ENCODE results near the gene FRZB.
"Not testable (repeated sequence)": the region's sequence is repeated elsewhere in the genome, so short reads cannot be mapped to it uniquely, and the experiment has no call there.

The FRZB gene

DNA sequence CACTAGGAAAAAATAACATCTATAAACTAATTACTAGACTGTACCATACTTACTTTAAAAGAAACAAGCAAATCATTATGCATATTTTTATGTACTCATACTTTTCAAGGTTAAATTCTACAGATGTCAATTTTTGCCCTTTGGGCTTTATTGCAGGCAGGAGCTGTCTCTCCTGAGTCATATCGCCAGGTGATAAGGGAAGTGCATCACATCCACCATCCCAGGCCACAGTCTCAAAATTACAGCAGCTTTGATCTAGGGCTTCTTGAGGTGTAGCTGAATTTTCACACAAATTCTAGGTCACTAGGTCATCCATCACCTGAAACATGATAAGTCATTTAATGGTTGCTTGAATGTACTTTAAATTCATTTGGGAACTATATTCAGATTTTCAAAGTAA is 38.4 kb upstream of the FRZB start:
- Histone ChIP-seq H3K9me3 (ENCODE audit: control insufficient read depth in 5 of 5, low read length in 5 of 5) (no peaks in the 10 kb centered on the region), H3K4me3 (ENCODE audit: low read depth in 1 of 5, low read length in 5 of 5) (no peak overlapping the region), H3K36me3 (ENCODE audit: control insufficient read depth in 5 of 5, insufficient read depth in 5 of 5, low read length in 5 of 5) (peaks cover 0 to 3% (median 2%) of the 10 kb centered on the region in 5 donors), H3K27ac (ENCODE audit: low read depth, low read length) (no peak overlapping the region), H3K27me3 (ENCODE audit: control insufficient read depth in 5 of 5, insufficient read depth in 4 of 5, low read length in 5 of 5) (no peaks in the 10 kb centered on the region), H3K9ac (ENCODE audit: low read length in 5 of 5) (no peak overlapping the region), H3K4me1 (ENCODE audit: control insufficient read depth in 5 of 5, insufficient read depth in 5 of 5, low read length in 5 of 5) (peaks cover 0 to 7% (median 0%) of the 10 kb centered on the region in 5 donors)

- no peaks in the 10 kb centered on the region for H3K9me3 ChIP-seq (ENCODE audit: control insufficient read depth in 5 of 5, low read length in 5 of 5)
- H3K9ac ChIP-seq (ENCODE audit: low read length in 5 of 5) = no peak overlapping the region
- peaks cover 0 to 7% (median 0%) of the 10 kb centered on the region in 5 donors for H3K4me1 ChIP-seq (ENCODE audit: control insufficient read depth in 5 of 5, insufficient read depth in 5 of 5, low read length in 5 of 5)
- no peaks in the 10 kb centered on the region for H3K27me3 ChIP-seq (ENCODE audit: control insufficient read depth in 5 of 5, insufficient read depth in 4 of 5, low read length in 5 of 5)
- H3K27ac ChIP-seq (ENCODE audit: low read depth, low read length) = no peak overlapping the region
- H3K36me3 ChIP-seq (ENCODE audit: control insufficient read depth in 5 of 5, insufficient read depth in 5 of 5, low read length in 5 of 5) = peaks cover 0 to 2% (median 0%) of the 10 kb centered on the region in 5 donors
- H3K4me3 ChIP-seq (ENCODE audit: low read depth in 1 of 5, low read length in 5 of 5) = no peak overlapping the region
Measured at GRCh38 chr2:182903566-182903965, 37.1 kb upstream of the FRZB start.

GRCh38 chr2:182901748-182902147 is 35.3 kb upstream of the FRZB start:
- Histone ChIP-seq H3K9ac (ENCODE audit: low read length in 5 of 5) (no peak overlapping the region), H3K9me3 (ENCODE audit: control insufficient read depth in 5 of 5, low read length in 5 of 5) (no peaks in the 10 kb centered on the region), H3K36me3 (ENCODE audit: control insufficient read depth in 5 of 5, insufficient read depth in 5 of 5, low read length in 5 of 5) (peaks cover 0 to 2% (median 0%) of the 10 kb centered on the region in 5 donors), H3K27ac (ENCODE audit: low read depth, low read length) (no peak overlapping the region), H3K4me1 (ENCODE audit: control insufficient read depth in 5 of 5, insufficient read depth in 5 of 5, low read length in 5 of 5) (no peaks in the 10 kb centered on the region), H3K27me3 (ENCODE audit: control insufficient read depth in 5 of 5, insufficient read depth in 4 of 5, low read length in 5 of 5) (no peaks in the 10 kb centered on the region), H3K4me3 (ENCODE audit: low read depth in 1 of 5, low read length in 5 of 5) (no peak overlapping the region)

DNA sequence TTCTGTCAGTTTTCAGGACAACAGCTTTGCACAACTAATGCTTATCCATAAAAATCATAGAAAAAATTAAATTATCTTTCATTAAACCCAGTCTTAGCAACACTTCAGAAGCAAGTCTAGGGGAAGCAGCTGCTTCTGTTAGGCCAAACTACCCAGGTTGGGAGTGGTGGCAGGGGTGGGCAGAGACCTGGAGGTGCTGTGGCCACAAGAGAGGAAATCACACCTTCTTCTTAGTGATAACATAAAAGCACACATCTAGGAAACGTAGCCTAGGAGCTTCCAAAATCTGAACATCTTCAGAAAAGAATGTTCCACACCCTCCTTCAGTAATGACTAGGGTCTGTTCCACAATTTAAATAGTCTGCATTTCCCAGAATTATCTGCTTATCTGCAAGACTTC is 32.3 kb upstream of the FRZB start:
- H3K36me3 ChIP-seq (ENCODE audit: control insufficient read depth in 5 of 5, insufficient read depth in 5 of 5, low read length in 5 of 5) = no peaks in the 10 kb centered on the region

GRCh38 chr2:182897137-182897536 is 30.7 kb upstream of the FRZB start:
- H3K36me3 ChIP-seq (ENCODE audit: control insufficient read depth in 5 of 5, insufficient read depth in 5 of 5, low read length in 5 of 5) = no peaks in the 10 kb centered on the region
- H3K4me1 ChIP-seq (ENCODE audit: control insufficient read depth in 5 of 5, insufficient read depth in 5 of 5, low read length in 5 of 5) = no peaks in the 10 kb centered on the region
- H3K9me3 ChIP-seq (ENCODE audit: control insufficient read depth in 5 of 5, low read length in 5 of 5) = peaks cover 0 to 3% (median 0%) of the 10 kb centered on the region in 5 donors
- H3K4me3 ChIP-seq (ENCODE audit: low read depth in 1 of 5, low read length in 5 of 5) = no peak overlapping the region
- H3K27ac ChIP-seq (ENCODE audit: low read depth, low read length) = no peak overlapping the region
- H3K9ac ChIP-seq (ENCODE audit: low read length in 5 of 5) = no peak overlapping the region
- H3K27me3 ChIP-seq (ENCODE audit: control insufficient read depth in 5 of 5, insufficient read depth in 4 of 5, low read length in 5 of 5) = no peaks in the 10 kb centered on the region

More for the DNA sequence above, 32.3 kb upstream of the FRZB start:
- no peak overlapping the region for H3K27ac ChIP-seq (ENCODE audit: low read depth, low read length)
- no peak overlapping the region for H3K9ac ChIP-seq (ENCODE audit: low read length in 5 of 5)
- H3K9me3 ChIP-seq (ENCODE audit: control insufficient read depth in 5 of 5, low read length in 5 of 5) = peaks cover 0 to 2% (median 0%) of the 10 kb centered on the region in 5 donors
- no peaks in the 10 kb centered on the region for H3K27me3 ChIP-seq (ENCODE audit: control insufficient read depth in 5 of 5, insufficient read depth in 4 of 5, low read length in 5 of 5)
- H3K4me1 ChIP-seq (ENCODE audit: control insufficient read depth in 5 of 5, insufficient read depth in 5 of 5, low read length in 5 of 5) = no peaks in the 10 kb centered on the region
- no peak overlapping the region for H3K4me3 ChIP-seq (ENCODE audit: low read depth in 1 of 5, low read length in 5 of 5)

- Histone ChIP-seq H3K4me1 (ENCODE audit: control insufficient read depth in 5 of 5, insufficient read depth in 5 of 5, low read length in 5 of 5) (no peaks in the 10 kb centered on the region), H3K9me3 (ENCODE audit: control insufficient read depth in 5 of 5, low read length in 5 of 5) (peaks cover 0 to 3% (median 0%) of the 10 kb centered on the region in 5 donors), H3K9ac (ENCODE audit: low read length in 5 of 5) (no peak overlapping the region), H3K4me3 (ENCODE audit: low read depth in 1 of 5, low read length in 5 of 5) (no peak overlapping the region), H3K27me3 (ENCODE audit: control insufficient read depth in 5 of 5, insufficient read depth in 4 of 5, low read length in 5 of 5) (no peaks in the 10 kb centered on the region), H3K36me3 (ENCODE audit: control insufficient read depth in 5 of 5, insufficient read depth in 5 of 5, low read length in 5 of 5) (no peaks in the 10 kb centered on the region), H3K27ac (ENCODE audit: low read depth, low read length) (no peak overlapping the region)
Measured at GRCh38 chr2:182895798-182896197, 29.4 kb upstream of the FRZB start.

- Histone ChIP-seq H3K4me1 (ENCODE audit: control insufficient read depth in 5 of 5, insufficient read depth in 5 of 5, low read length in 5 of 5) (no peaks in the 10 kb centered on the region), H3K4me3 (ENCODE audit: low read depth in 1 of 5, low read length in 5 of 5) (no peak overlapping the region), H3K9me3 (ENCODE audit: control insufficient read depth in 5 of 5, low read length in 5 of 5) (peaks cover 0 to 3% (median 0%) of the 10 kb centered on the region in 5 donors), H3K36me3 (ENCODE audit: control insufficient read depth in 5 of 5, insufficient read depth in 5 of 5, low read length in 5 of 5) (no peaks in the 10 kb centered on the region), H3K9ac (ENCODE audit: low read length in 5 of 5) (no peak overlapping the region), H3K27ac (ENCODE audit: low read depth, low read length) (no peak overlapping the region), H3K27me3 (ENCODE audit: control insufficient read depth in 5 of 5, insufficient read depth in 4 of 5, low read length in 5 of 5) (no peaks in the 10 kb centered on the region)
Measured at GRCh38 chr2:182895169-182895568, 28.7 kb upstream of the FRZB start.

- Histone ChIP-seq H3K4me3 (ENCODE audit: low read depth in 1 of 5, low read length in 5 of 5) (no peak overlapping the region), H3K4me1 (ENCODE audit: control insufficient read depth in 5 of 5, insufficient read depth in 5 of 5, low read length in 5 of 5) (no peaks in the 10 kb centered on the region), H3K36me3 (ENCODE audit: control insufficient read depth in 5 of 5, insufficient read depth in 5 of 5, low read length in 5 of 5) (no peaks in the 10 kb centered on the region), H3K27me3 (ENCODE audit: control insufficient read depth in 5 of 5, insufficient read depth in 4 of 5, low read length in 5 of 5) (no peaks in the 10 kb centered on the region), H3K9me3 (ENCODE audit: control insufficient read depth in 5 of 5, low read length in 5 of 5) (peaks cover 0 to 3% (median 0%) of the 10 kb centered on the region in 5 donors), H3K27ac (ENCODE audit: low read depth, low read length) (no peak overlapping the region), H3K9ac (ENCODE audit: low read length in 5 of 5) (no peak overlapping the region)
Measured at GRCh38 chr2:182894174-182894573, 27.7 kb upstream of the FRZB start.

- H3K9ac ChIP-seq (ENCODE audit: low read length in 5 of 5) = no peak overlapping the region
- no peaks in the 10 kb centered on the region for H3K27me3 ChIP-seq (ENCODE audit: control insufficient read depth in 5 of 5, insufficient read depth in 4 of 5, low read length in 5 of 5)
- H3K4me1 ChIP-seq (ENCODE audit: control insufficient read depth in 5 of 5, insufficient read depth in 5 of 5, low read length in 5 of 5) = no peaks in the 10 kb centered on the region
- peaks cover 0 to 3% (median 0%) of the 10 kb centered on the region in 5 donors for H3K9me3 ChIP-seq (ENCODE audit: control insufficient read depth in 5 of 5, low read length in 5 of 5)
- H3K36me3 ChIP-seq (ENCODE audit: control insufficient read depth in 5 of 5, insufficient read depth in 5 of 5, low read length in 5 of 5) = no peaks in the 10 kb centered on the region
- H3K27ac ChIP-seq (ENCODE audit: low read depth, low read length) = no peak overlapping the region
- no peak overlapping the region for H3K4me3 ChIP-seq (ENCODE audit: low read depth in 1 of 5, low read length in 5 of 5)
Measured at GRCh38 chr2:182893666-182894065, 27.2 kb upstream of the FRZB start.

DNA sequence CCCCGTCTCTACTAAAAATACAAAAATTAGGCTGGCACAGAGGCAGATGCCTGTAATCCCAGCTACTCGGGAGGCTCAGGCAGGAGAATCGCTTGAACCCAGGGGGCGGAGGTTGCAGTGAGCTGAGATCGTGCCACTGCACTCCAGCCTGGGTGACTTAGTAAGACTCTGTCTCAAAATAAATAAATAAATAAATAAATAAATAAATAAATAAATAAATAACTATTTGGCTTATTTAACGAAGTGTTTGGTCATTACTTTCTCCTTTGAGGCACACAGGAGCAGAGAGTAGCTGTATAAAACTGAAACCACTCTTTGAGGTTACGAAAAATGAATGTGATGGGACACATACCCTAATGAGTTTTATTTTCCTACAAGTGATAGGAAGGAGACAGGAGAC is 26.6 kb upstream of the FRZB start:
- H3K9ac ChIP-seq (ENCODE audit: low read length in 5 of 5); H3K27me3 ChIP-seq (ENCODE audit: control insufficient read depth in 5 of 5, insufficient read depth in 4 of 5, low read length in 5 of 5); H3K4me1 ChIP-seq (ENCODE audit: control insufficient read depth in 5 of 5, insufficient read depth in 5 of 5, low read length in 5 of 5); H3K27ac ChIP-seq (ENCODE audit: low read depth, low read length); H3K36me3 ChIP-seq (ENCODE audit: control insufficient read depth in 5 of 5, insufficient read depth in 5 of 5, low read length in 5 of 5); H3K9me3 ChIP-seq (ENCODE audit: control insufficient read depth in 5 of 5, low read length in 5 of 5); H3K4me3 ChIP-seq (ENCODE audit: low read depth in 1 of 5, low read length in 5 of 5): not testable (repeated sequence)

- Histone ChIP-seq H3K27me3 (ENCODE audit: control insufficient read depth in 5 of 5, insufficient read depth in 4 of 5, low read length in 5 of 5) (no peaks in the 10 kb centered on the region), H3K27ac (ENCODE audit: low read depth, low read length) (no peak overlapping the region), H3K36me3 (ENCODE audit: control insufficient read depth in 5 of 5, insufficient read depth in 5 of 5, low read length in 5 of 5) (no peaks in the 10 kb centered on the region), H3K4me1 (ENCODE audit: control insufficient read depth in 5 of 5, insufficient read depth in 5 of 5, low read length in 5 of 5) (no peaks in the 10 kb centered on the region), H3K4me3 (ENCODE audit: low read depth in 1 of 5, low read length in 5 of 5) (no peak overlapping the region), H3K9ac (ENCODE audit: low read length in 5 of 5) (no peak overlapping the region), H3K9me3 (ENCODE audit: control insufficient read depth in 5 of 5, low read length in 5 of 5) (peaks cover 0 to 3% (median 0%) of the 10 kb centered on the region in 5 donors)
Measured at GRCh38 chr2:182891611-182892010, 25.2 kb upstream of the FRZB start.
